WERI-Rb-1 (cell line): ENCODE results near the gene PEF1.

Source experiments
- DNase-seq: peaks from one replicate; pipeline ENCODE4 v3.0.0-alpha.2; 2020
- H3K27ac ChIP-seq: fragments of 250-450 bp; sonication (Bioruptor Pico); 2 replicates; pipeline ENCODE4 v1.5.1; 2020; ENCODE audit warnings: mild to moderate bottlenecking, moderate library complexity
- H3K27me3 ChIP-seq: fragments of 250-450 bp; sonication (Bioruptor Pico); 2 replicates; pipeline ENCODE4 v1.5.1; 2021; ENCODE audit warnings: mild to moderate bottlenecking, low read depth, moderate library complexity; ENCODE audit not compliant: insufficient read depth, severe bottlenecking
- H3K36me3 ChIP-seq: fragments of 250-450 bp; sonication (Bioruptor Pico); 2 replicates; pipeline ENCODE4 v1.5.1; 2020; ENCODE audit warnings: mild to moderate bottlenecking, moderate library complexity
- H3K4me3 ChIP-seq: 2 replicates; pipeline ENCODE4 v1.5.1; 2011; ENCODE audit warnings: low read depth, mild to moderate bottlenecking, control low read depth, low read length
- H3K9me3 ChIP-seq: fragments of 250-450 bp; sonication (Bioruptor Pico); 2 replicates; pipeline ENCODE4 v1.5.1; 2021; ENCODE audit warnings: mild to moderate bottlenecking, moderate library complexity; ENCODE audit not compliant: severe bottlenecking
- TF ChIP-seq, protein P1 (sequence below): IDR thresholded peaks from 2 replicates; pipeline ENCODE4 v1.5.1; 2011; ENCODE audit warnings: low read depth, mild to moderate bottlenecking, control low read depth, inconsistent platforms, low read length

Gene PEF1

DNA sequence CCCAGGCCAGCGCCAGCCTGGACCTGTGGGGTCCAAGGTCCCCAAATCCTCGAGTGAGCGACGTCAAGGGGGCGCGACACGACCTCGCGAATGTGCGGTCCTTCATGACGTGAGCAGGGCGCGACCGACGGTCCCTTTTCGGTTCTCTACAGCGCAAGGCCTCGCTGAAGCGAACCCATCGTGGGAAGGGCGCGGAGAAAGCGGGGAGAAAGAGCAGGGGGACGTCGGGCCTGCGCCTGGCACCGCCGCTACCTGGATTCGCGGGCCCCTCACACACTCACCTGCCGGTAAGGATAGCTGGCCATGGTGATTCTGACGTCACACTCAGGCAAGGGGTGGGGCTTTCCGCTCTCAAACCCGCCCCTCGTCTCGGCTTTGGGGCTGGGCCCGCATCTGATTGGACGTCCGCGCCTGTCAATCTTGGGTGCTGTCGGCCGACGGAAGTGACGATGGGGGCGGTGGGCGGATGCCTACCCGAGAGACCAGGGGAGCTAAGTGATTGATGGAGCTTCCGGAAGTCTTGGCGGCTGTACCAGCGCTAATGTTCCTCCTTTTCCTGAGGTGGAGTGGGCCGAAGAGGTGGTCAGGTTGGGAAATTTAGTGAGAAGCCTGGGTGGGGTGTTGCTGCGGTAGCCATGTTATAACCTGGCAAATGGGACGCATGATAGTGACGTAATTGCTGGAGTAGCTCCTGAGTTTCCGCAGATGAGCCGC lies at the start of gene PEF1:
TSS of gene PEF1 (minus strand) at position 317 of the 714 bp plus-strand sequence. CDS start at position 305, 12 bp downstream.
- Histone ChIP-seq H3K4me3 (peak within 1 kb of the TSS; percentile 85), H3K27me3 (no peaks in the 10 kb centered on the region), H3K9me3 (no peaks in the 10 kb centered on the region), H3K36me3 (peaks cover 3% of the 10 kb centered on the region; the same call in 1 of the 2 replicates), H3K27ac (peak within 1 kb of the TSS; percentile 99)
- TF ChIP-seq, protein P1, sequence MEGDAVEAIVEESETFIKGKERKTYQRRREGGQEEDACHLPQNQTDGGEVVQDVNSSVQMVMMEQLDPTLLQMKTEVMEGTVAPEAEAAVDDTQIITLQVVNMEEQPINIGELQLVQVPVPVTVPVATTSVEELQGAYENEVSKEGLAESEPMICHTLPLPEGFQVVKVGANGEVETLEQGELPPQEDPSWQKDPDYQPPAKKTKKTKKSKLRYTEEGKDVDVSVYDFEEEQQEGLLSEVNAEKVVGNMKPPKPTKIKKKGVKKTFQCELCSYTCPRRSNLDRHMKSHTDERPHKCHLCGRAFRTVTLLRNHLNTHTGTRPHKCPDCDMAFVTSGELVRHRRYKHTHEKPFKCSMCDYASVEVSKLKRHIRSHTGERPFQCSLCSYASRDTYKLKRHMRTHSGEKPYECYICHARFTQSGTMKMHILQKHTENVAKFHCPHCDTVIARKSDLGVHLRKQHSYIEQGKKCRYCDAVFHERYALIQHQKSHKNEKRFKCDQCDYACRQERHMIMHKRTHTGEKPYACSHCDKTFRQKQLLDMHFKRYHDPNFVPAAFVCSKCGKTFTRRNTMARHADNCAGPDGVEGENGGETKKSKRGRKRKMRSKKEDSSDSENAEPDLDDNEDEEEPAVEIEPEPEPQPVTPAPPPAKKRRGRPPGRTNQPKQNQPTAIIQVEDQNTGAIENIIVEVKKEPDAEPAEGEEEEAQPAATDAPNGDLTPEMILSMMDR, result no peak
- peak; percentile 98 for DNase-seq

- TF ChIP-seq, protein P1, result no peak
- no peak for DNase-seq
- Histone ChIP-seq H3K27me3 (no peaks in the 10 kb centered on the region), H3K27ac (no peak overlapping the region), H3K9me3 (no peaks in the 10 kb centered on the region), H3K36me3 (no peaks in the 10 kb centered on the region), H3K4me3 (no peak overlapping the region)
Measured at GRCh38 chr1:31693231-31693630, 48.6 kb upstream of the PEF1 start.

DNA sequence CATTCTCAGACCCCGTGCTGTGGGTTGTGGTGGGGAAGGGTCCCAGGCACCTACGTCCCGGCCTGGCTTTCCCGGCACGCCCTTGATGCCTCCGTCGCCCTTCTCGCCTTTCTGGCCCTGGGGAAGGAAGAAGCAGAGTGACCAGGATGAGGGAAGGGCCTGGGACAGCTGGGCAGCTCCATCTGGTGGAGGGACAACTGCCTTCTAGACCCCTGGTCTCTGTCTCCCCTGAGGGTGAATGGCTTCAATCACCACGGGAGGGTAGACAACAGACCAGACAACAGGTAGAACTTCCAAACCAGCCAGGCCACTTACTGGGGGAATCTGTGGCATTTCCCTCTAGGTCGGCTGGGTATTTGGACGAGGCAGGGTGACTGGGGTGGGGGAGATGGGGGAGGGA lies 47.3 kb upstream of the PEF1 start:
- Histone ChIP-seq H3K36me3 (no peaks in the 10 kb centered on the region), H3K27me3 (no peaks in the 10 kb centered on the region), H3K27ac (no peak overlapping the region), H3K9me3 (no peaks in the 10 kb centered on the region), H3K4me3 (no peak overlapping the region)
- TF ChIP-seq, protein P1, result peak; percentile 76
- peak; percentile 65 for DNase-seq

GRCh38 chr1:31691446-31691845 lies 46.8 kb upstream of the PEF1 start:
- no peak for DNase-seq
- Histone ChIP-seq H3K9me3 (no peaks in the 10 kb centered on the region), H3K27ac (no peak overlapping the region), H3K27me3 (no peaks in the 10 kb centered on the region), H3K4me3 (no peak overlapping the region), H3K36me3 (no peaks in the 10 kb centered on the region)
- TF ChIP-seq, protein P1, result no peak

DNA sequence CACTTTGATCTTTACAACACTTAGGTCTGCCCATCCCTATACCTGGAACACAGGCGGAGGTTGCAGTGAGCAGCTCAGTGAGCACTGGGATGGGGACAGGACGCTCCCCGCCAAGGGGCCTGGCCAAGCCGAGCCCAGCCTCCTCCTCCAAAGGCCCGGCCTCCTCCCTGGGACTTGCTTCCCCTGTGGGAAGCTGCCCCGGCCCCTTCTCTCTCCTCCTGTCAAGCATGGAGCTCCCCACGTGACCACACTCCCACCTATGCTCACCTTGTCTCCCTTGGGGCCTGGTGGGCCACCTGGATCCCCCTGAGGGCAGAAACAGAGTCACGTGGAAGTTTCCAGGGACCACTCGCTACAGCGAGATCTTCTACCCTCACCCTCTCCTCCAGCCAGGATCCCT lies 46.2 kb upstream of the PEF1 start:
- no peak for DNase-seq
- TF ChIP-seq, protein P1, result no peak
- Histone ChIP-seq H3K27ac (no peak overlapping the region), H3K36me3 (no peaks in the 10 kb centered on the region), H3K9me3 (no peaks in the 10 kb centered on the region), H3K27me3 (no peaks in the 10 kb centered on the region), H3K4me3 (no peak overlapping the region)

DNA sequence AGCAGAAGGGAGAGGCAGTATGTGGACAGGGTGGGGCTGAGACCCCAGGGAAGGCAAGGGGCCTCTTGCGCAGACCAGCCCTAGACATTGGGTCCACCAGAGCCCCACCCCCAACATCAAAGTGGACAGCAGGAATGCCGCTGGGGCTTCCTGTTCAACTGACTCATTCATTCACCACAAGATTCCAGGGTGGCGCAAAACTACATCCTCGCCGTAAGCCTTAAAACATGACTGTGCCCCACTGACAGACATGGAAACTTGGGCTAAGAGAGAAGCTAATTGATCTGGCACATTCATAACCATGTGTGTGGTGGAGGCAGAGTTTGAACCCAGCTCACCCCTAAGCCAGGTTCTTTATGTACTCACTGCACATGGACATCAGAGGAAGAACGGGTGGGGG lies 45.2 kb upstream of the PEF1 start:
- no peak overlapping the region for H3K27ac ChIP-seq
- no peak overlapping the region for H3K4me3 ChIP-seq
- no peak for DNase-seq
- TF ChIP-seq, protein P1, result no peak
- no peaks in the 10 kb centered on the region for H3K27me3 ChIP-seq
- H3K36me3 ChIP-seq, result no peaks in the 10 kb centered on the region
- no peaks in the 10 kb centered on the region for H3K9me3 ChIP-seq
